Measurements from ENCODE around the gene RPUSD2.

GRCh38 chr15:40567111-40567510 is 2.0 kb upstream of the RPUSD2 start:
- TF ChIP-seq EP300 (IDR thresholded peaks at IDR 0.05) (no peak), POLR2A (IDR thresholded peaks at IDR 0.05; ENCODE audit: low read depth) (no peak), CTCF (IDR thresholded peaks at IDR 0.05) (no peak)
